Brain microvascular endothelial cell (primary cell): ENCODE measurements around the gene PHACTR3.

Source experiments
- DNase-seq: peaks from one replicate; pipeline ENCODE4 v3.0.0-alpha.2; 2020
- H3K27ac ChIP-seq: fragments of 250-450 bp; sonication (Bioruptor Pico); 2 replicates; pipeline ENCODE4 v1.5.1; 2020; ENCODE audit warnings: mild to moderate bottlenecking, moderate library complexity
- H3K27me3 ChIP-seq: fragments of 250-450 bp; sonication (Bioruptor Pico); replicated peaks from 2 replicates; pipeline ENCODE4 v1.5.1; 2020; ENCODE audit warnings: mild to moderate bottlenecking
- H3K36me3 ChIP-seq: fragments of 250-450 bp; sonication (Bioruptor Pico); replicated peaks from 2 replicates; pipeline ENCODE4 v1.5.1; 2020; ENCODE audit warnings: mild to moderate bottlenecking
- H3K4me3 ChIP-seq: 2 replicates; pipeline ENCODE4 v1.5.1; 2011; ENCODE audit warnings: low read depth, mild to moderate bottlenecking, control low read depth, low read length, moderate library complexity
- in situ Hi-C: cut with HindIII; loops from 2 replicates; pipeline ENCODE4 v1.10.0; 2017; ENCODE audit warnings: low sequenced_read_pairs, low pct_ligation_motif_present
- TF ChIP-seq, protein P1 (sequence below): IDR thresholded peaks from 2 replicates; pipeline ENCODE4 v1.5.1; 2011; ENCODE audit warnings: low read depth, mild to moderate bottlenecking, moderate library complexity, low read length, control low read depth, inconsistent platforms; ENCODE audit errors: missing control alignments

PHACTR3 gene

GRCh38 chr20:59723607-59724456 lies 119.5 kb downstream of the PHACTR3 start:
- DNase-seq: no peak
- in situ Hi-C loops: no loop called here
- H3K4me3 ChIP-seq: no peak overlapping the region
- no peaks in the 10 kb centered on the region for H3K36me3 ChIP-seq
- TF ChIP-seq, protein P1, sequence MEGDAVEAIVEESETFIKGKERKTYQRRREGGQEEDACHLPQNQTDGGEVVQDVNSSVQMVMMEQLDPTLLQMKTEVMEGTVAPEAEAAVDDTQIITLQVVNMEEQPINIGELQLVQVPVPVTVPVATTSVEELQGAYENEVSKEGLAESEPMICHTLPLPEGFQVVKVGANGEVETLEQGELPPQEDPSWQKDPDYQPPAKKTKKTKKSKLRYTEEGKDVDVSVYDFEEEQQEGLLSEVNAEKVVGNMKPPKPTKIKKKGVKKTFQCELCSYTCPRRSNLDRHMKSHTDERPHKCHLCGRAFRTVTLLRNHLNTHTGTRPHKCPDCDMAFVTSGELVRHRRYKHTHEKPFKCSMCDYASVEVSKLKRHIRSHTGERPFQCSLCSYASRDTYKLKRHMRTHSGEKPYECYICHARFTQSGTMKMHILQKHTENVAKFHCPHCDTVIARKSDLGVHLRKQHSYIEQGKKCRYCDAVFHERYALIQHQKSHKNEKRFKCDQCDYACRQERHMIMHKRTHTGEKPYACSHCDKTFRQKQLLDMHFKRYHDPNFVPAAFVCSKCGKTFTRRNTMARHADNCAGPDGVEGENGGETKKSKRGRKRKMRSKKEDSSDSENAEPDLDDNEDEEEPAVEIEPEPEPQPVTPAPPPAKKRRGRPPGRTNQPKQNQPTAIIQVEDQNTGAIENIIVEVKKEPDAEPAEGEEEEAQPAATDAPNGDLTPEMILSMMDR: no peak
- no peak overlapping the region for H3K27ac ChIP-seq
- H3K27me3 ChIP-seq: no peaks in the 10 kb centered on the region

- no peak overlapping the region for H3K27ac ChIP-seq
- H3K4me3 ChIP-seq: no peak overlapping the region
- TF ChIP-seq, protein P1: no peak
- H3K36me3 ChIP-seq: no peaks in the 10 kb centered on the region
- in situ Hi-C loops: no loop called here
- no peak for DNase-seq
- no peaks in the 10 kb centered on the region for H3K27me3 ChIP-seq
These were observed 120.4 kb downstream of the PHACTR3 start for GRCh38 chr20:59724457-59725366.

DNA sequence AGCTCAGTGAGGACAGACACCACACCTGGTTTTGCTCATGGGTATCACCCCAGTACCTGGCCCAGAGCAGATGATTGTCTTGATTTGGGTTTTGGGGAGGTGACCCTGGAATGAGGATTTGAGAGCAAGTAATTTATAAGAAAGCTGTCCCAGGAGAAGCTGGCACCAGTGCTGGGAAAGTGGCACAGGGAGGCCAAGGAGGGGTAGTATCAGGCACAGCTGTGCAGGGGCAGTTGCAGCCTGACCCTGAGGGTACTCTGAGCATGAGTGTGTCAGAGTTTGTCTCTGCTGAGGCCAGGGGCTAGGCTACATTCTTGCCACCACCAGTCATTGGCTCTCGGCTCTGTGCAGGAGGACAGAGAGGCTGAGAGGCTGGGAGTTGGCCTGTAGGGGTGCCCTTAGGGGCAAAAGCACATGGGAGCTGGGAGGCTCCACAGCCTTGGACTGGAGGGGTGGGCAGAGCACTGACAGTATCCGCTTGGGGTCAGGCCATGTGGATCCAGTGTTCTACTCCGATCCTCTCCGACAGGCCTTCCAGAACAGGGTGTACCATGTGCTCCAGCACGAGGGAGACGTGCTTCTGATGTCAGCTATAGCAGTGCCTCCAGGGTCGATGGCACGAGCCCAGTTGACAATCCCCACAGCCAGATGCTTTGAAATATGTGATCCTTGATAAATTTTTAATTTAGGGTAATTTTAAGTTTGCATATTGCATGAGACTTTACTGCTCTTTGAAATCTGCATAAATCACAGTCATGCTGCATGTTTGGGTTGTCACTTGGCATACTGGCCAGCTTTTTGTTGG lies 121.3 kb downstream of the PHACTR3 start:
- no peaks in the 10 kb centered on the region for H3K36me3 ChIP-seq
- in situ Hi-C loops: no loop called here
- TF ChIP-seq, protein P1: no peak
- H3K27ac ChIP-seq: no peak overlapping the region
- H3K4me3 ChIP-seq: no peak overlapping the region
- no peak for DNase-seq
- H3K27me3 ChIP-seq: no peaks in the 10 kb centered on the region

DNA sequence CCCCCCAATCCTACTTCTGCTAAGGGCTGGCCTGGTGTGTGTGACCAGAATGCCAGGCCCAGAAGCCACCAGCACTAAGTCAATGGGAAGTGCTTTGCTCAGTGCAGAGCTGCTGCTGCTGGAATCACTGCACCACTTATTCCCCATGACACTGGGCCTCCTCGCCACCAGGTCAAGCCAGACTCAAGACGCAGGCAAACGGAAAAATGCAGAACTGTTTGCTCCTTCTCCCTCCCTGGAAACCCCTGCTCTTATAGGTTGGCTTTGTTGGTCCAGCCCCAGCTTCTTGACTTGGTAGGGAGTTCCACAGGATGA lies 121.9 kb downstream of the PHACTR3 start:
- H3K36me3 ChIP-seq: no peaks in the 10 kb centered on the region
- no peak overlapping the region for H3K4me3 ChIP-seq
- no peak for DNase-seq
- TF ChIP-seq, protein P1: no peak
- H3K27me3 ChIP-seq: no peaks in the 10 kb centered on the region
- no peak overlapping the region for H3K27ac ChIP-seq
- in situ Hi-C loops: no loop called here

GRCh38 chr20:59728722-59729430 lies 124.5 kb downstream of the PHACTR3 start:
- no peaks in the 10 kb centered on the region for H3K36me3 ChIP-seq
- in situ Hi-C loops: no loop called here
- no peaks in the 10 kb centered on the region for H3K27me3 ChIP-seq
- no peak overlapping the region for H3K4me3 ChIP-seq
- TF ChIP-seq, protein P1: no peak
- H3K27ac ChIP-seq: no peak overlapping the region
- no peak for DNase-seq
